Vagina (tissue), 2 donors: ENCODE results near the gene TLE5. TPM values are rescaled to one million over a fixed set of nuclear protein-coding genes. Genes with fewer than 3 reads are reported as not detected.

Experiments used
- DNase-seq, 2 donors: peaks; one replicate each; pipeline ENCODE4 v3.0.0-alpha.2; 2017; ENCODE audit errors: extremely low spot score in 2 of 2
- H3K27ac ChIP-seq: fragments of 200-600 bp; sonication (generic); one replicate; pipeline ENCODE4 v1.5.1; 2019
- H3K27me3 ChIP-seq: fragments of 200-600 bp; sonication (generic); one replicate; pipeline ENCODE4 v1.5.1; 2019
- H3K36me3 ChIP-seq, 2 donors: fragments of 200-600 bp; sonication (generic); one replicate each; pipeline ENCODE4 v1.5.1; 2017 to 2019
- H3K4me1 ChIP-seq: fragments of 200-600 bp; sonication (generic); one replicate; pipeline ENCODE4 v1.5.1; 2019
- H3K4me3 ChIP-seq, 2 donors: fragments of 200-600 bp; sonication (generic); 1 replicate in 1 of 2; 2 replicates in 1 of 2; pipeline ENCODE4 v1.5.1; 2016 to 2019
- H3K9me3 ChIP-seq: fragments of 200-600 bp; sonication (generic); one replicate; pipeline ENCODE4 v1.5.1; 2019
- POLR2A ChIP-seq, 2 donors: fragments of 450-650 bp; IDR thresholded peaks; one replicate each; pipeline ENCODE4 v1.6.1; 2017; ENCODE audit warnings: antibody characterized with exemption in 2 of 2, mild to moderate bottlenecking in 2 of 2, moderate library complexity in 2 of 2
- POLR2AphosphoS5 ChIP-seq, 2 donors: sonication (generic); formaldehyde crosslinking; IDR thresholded peaks; one replicate each; pipeline ENCODE4 v1.9.0; 2017; ENCODE audit warnings: antibody characterized with exemption in 2 of 2, mild to moderate bottlenecking in 2 of 2, low read depth in 1 of 2; ENCODE audit not compliant: insufficient read depth in 1 of 2
- intact Hi-C: fragments of 100-400 bp; cut with DNase I; formaldehyde crosslinking; loops from one replicate; pipeline ENCODE4 v1.15.1; 2023
- total RNA-seq: library from RNA; depleted of rRNA; stranded (reverse); fragments of >200 nt; gene quantifications from one replicate; pipeline ENCODE4 v1.2.3, GENCODE V29; 2016
- TF ChIP-seq, protein P1 (sequence below), 3 experiments: fragments of 450-650 bp in 2 of 3; fragments of 200-600 bp in 1 of 3; sonication (generic) in 1 of 3; IDR thresholded peaks; one replicate each; pipeline ENCODE4 v1.5.1; 2017 to 2019; ENCODE audit warnings: antibody characterized with exemption in 3 of 3, mild to moderate bottlenecking in 2 of 3, moderate library complexity in 2 of 3

Gene TLE5
- total RNA-seq, 1 donor from 2014 or later, result 451 TPM

DNA sequence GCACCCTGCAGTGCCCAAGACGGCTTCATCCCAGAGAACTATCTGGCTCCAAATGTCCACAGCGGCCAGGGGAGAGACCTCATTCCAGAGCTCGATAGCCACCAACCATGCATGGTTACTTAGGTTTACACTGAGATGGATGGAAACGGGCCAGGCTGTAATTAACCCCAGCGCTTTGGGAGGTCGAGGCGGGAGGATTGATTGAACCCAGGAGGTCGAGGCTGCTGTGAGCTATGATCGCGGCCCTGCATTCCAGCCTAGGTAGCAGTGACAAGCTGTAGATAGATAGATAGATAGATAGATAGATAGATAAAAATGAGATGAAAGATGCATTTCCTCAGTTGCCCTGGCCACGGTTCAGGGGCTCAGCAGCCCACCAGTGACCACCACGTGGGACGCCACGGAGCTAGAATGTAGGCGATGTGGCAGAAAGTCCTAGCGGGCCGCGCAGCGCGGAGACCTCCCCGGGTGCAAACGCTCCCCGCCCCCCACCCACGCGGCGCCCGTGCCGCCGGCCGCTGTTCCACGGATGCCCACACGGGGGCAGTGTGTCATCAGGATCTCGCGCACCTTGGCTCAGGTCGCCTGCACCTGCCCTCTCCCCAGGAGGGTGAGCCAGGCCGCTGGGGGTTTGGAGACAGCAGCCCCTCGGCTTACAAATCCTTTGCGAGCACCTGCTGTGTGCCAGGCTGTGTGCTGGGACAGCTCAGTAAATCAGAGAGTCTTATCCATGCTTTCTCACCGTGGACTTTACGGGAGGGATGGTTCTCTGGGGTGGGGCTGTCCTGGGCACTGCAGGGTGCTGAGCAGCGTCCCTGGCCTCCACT is 13.5 kb upstream of the TLE5 start:
- intact Hi-C loops, result no loop called here
- no peak for TF ChIP-seq POLR2AphosphoS5 (IDR thresholded peaks at IDR 0.05; ENCODE audit: insufficient read depth in 1 of 2, low read depth in 1 of 2)
- TF ChIP-seq, protein P1, sequence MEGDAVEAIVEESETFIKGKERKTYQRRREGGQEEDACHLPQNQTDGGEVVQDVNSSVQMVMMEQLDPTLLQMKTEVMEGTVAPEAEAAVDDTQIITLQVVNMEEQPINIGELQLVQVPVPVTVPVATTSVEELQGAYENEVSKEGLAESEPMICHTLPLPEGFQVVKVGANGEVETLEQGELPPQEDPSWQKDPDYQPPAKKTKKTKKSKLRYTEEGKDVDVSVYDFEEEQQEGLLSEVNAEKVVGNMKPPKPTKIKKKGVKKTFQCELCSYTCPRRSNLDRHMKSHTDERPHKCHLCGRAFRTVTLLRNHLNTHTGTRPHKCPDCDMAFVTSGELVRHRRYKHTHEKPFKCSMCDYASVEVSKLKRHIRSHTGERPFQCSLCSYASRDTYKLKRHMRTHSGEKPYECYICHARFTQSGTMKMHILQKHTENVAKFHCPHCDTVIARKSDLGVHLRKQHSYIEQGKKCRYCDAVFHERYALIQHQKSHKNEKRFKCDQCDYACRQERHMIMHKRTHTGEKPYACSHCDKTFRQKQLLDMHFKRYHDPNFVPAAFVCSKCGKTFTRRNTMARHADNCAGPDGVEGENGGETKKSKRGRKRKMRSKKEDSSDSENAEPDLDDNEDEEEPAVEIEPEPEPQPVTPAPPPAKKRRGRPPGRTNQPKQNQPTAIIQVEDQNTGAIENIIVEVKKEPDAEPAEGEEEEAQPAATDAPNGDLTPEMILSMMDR (IDR thresholded peaks at IDR 0.05), result peak; percentile 78 to 92 (median 87)
- TF ChIP-seq POLR2A (IDR thresholded peaks at IDR 0.05), result no peak
- H3K27ac ChIP-seq, result no peak overlapping the region

DNA sequence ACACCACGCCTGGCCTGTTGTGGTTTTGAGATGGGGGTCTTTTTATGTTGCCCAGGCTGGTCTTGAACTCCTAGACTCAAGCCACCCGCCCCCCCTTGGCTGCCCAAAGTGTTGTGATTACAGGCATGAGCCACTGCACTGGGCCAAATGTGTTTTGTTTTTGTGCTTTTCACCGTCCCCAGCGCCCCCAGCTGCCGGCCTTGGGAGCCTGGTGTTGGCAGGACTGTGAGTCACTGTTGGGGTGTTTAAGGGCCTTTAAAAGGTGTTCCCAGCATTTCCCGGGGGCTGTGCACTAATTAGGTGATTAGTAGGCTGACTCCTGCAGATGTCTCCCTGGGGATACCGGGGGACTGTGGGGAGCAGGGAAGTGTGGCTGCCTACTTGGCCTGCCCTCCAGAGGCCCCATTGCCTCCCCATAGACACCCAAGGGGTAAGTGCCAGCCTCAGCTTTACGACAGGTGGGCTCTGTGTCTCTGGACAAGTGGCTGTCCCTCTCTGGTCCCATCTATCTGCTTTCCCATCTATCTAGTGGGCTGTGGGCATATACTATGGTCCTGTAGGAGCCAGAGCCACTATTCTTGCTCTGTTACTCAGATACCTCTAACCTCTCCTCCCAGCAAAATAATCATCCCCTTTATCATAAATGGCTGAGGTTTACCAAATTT is 11.8 kb upstream of the TLE5 start:
- TF ChIP-seq, protein P1 (IDR thresholded peaks at IDR 0.05), result no peak
- TF ChIP-seq POLR2AphosphoS5 (IDR thresholded peaks at IDR 0.05; ENCODE audit: insufficient read depth in 1 of 2, low read depth in 1 of 2), result no peak
- no peak for TF ChIP-seq POLR2A (IDR thresholded peaks at IDR 0.05)
- no peak for DNase-seq
- Histone ChIP-seq H3K9me3 (no peaks in the 10 kb centered on the region), H3K27me3 (no peaks in the 10 kb centered on the region), H3K27ac (no peak overlapping the region), H3K4me1 (peaks cover 9% of the 10 kb centered on the region), H3K4me3 (no peak overlapping the region), H3K36me3 (no peaks in the 10 kb centered on the region)
- intact Hi-C loops, result no loop called here

More for the DNA sequence above, 13.5 kb upstream of the TLE5 start:
- no peaks in the 10 kb centered on the region for H3K27me3 ChIP-seq
- no peaks in the 10 kb centered on the region for H3K9me3 ChIP-seq
- DNase-seq, result no peak
- H3K36me3 ChIP-seq, result no peaks in the 10 kb centered on the region
- peaks cover 9% of the 10 kb centered on the region for H3K4me1 ChIP-seq
- no peak overlapping the region for H3K4me3 ChIP-seq

DNA sequence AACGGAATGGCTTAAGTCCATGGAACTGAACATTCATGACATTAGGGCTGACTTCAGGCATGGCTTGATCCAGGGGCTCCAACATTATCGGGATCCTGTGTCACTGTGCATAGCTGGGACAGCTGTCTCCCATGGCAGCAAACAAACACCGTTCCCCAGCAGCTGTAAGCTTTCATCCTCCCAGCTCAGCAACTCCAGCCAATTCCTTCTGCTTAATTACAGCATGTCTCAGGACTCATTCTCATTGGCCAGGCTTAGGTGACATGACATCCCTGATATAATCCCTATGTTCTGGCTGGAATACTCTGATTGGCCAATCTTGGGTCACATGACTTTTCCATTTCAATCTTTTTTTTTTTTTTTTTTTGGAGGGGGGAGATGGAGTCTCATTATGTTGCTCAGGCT is 10.9 kb upstream of the TLE5 start:
- H3K9me3 ChIP-seq, result no peaks in the 10 kb centered on the region
- no peak for DNase-seq
- peaks cover 9% of the 10 kb centered on the region for H3K4me1 ChIP-seq
- H3K4me3 ChIP-seq, result no peak overlapping the region
- H3K27me3 ChIP-seq, result no peaks in the 10 kb centered on the region
- intact Hi-C loops, result no loop called here
- H3K27ac ChIP-seq, result no peak overlapping the region
- TF ChIP-seq POLR2AphosphoS5 (IDR thresholded peaks at IDR 0.05; ENCODE audit: insufficient read depth in 1 of 2, low read depth in 1 of 2), result no peak
- H3K36me3 ChIP-seq, result no peaks in the 10 kb centered on the region

DNA sequence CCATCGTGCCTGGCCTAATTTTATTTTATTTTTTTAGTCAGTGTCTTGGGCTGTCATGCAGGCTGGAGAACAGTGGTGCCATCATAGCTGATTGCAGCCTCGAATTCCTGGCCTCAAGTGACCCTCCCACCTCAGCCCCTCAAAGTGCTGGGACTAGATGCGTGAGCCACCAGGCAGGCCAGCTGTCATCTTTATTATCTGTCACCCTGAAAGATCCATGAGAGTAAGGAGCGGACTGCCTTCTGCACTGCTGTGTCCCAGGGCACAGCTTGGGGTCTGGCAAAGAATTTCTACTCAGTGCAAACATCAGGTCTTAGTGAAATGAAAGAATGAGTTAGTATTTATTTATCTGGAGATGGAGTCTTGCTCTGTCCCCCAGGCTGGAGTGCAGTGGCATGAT is 9.5 kb upstream of the TLE5 start:
- no peak overlapping the region for H3K27ac ChIP-seq
- no peaks in the 10 kb centered on the region for H3K9me3 ChIP-seq
- intact Hi-C loops, result no loop called here

DNA sequence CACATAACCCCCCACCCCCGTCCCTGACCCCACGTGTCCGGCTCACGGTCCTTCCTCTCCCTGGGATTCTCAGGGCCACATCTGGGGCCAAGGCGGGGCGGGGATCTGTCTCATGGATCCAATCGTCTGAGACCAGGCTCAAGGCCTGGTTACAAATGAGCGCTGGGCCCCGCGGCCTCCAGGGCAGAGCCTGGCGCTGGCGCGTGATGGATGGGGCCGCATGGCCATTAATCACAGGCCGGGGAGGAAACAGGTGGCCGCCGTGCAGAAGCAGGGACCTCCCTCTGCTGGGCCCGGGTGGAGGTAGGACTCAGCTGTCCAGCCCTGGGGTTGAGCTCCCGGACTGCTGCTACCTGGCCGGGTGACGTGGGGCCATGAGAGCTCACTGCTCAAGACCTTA is 5.8 kb upstream of the TLE5 start:
- no peak for TF ChIP-seq POLR2A (IDR thresholded peaks at IDR 0.05)
- TF ChIP-seq, protein P1 (IDR thresholded peaks at IDR 0.05), result no peak
- TF ChIP-seq POLR2AphosphoS5 (IDR thresholded peaks at IDR 0.05; ENCODE audit: insufficient read depth in 1 of 2, low read depth in 1 of 2), result no peak
- no peak for DNase-seq
- Histone ChIP-seq H3K9me3 (no peaks in the 10 kb centered on the region), H3K36me3 (no peaks in the 10 kb centered on the region), H3K4me3 (no peak overlapping the region), H3K27ac (no peak overlapping the region), H3K4me1 (peaks cover 3% of the 10 kb centered on the region), H3K27me3 (no peaks in the 10 kb centered on the region)
- intact Hi-C loops, result loop anchor here (5.0 kb wide), 1 partner anchor 39 kb away; no protein-coding TSS in a partner anchor

More for the DNA sequence above, 9.5 kb upstream of the TLE5 start:
- Histone ChIP-seq H3K36me3 (no peaks in the 10 kb centered on the region), H3K27me3 (no peaks in the 10 kb centered on the region), H3K4me3 (no peak overlapping the region), H3K4me1 (peaks cover 9% of the 10 kb centered on the region)
- TF ChIP-seq, protein P1 (IDR thresholded peaks at IDR 0.05), result no peak
- no peak for TF ChIP-seq POLR2AphosphoS5 (IDR thresholded peaks at IDR 0.05; ENCODE audit: insufficient read depth in 1 of 2, low read depth in 1 of 2)
- TF ChIP-seq POLR2A (IDR thresholded peaks at IDR 0.05), result no peak
- no peak for DNase-seq
